Measurements from ENCODE around the gene CLIC4.

Gene CLIC4

GRCh38 chr1:24756395-24756794, 11.1 kb downstream of the CLIC4 start:
- TF ChIP-seq CTCF (IDR thresholded peaks at IDR 0.05; ENCODE audit: low read depth, low read length, missing control alignments) = no peak
- DNase-seq (ENCODE audit: low read depth) = no peak
- no peak overlapping the region for H3K4me3 ChIP-seq (ENCODE audit: low read depth, low read length)
- in situ Hi-C loops (cut with HindIII; ENCODE audit: low sequenced_read_pairs) = no loop called here

GRCh38 chr1:24759492-24759891, 14.2 kb downstream of the CLIC4 start:
- in situ Hi-C loops (cut with HindIII; ENCODE audit: low sequenced_read_pairs) = no loop called here
- no peak for TF ChIP-seq CTCF (IDR thresholded peaks at IDR 0.05; ENCODE audit: low read depth, low read length, missing control alignments)
- DNase-seq (ENCODE audit: low read depth) = no peak
- no peak overlapping the region for H3K4me3 ChIP-seq (ENCODE audit: low read depth, low read length)

- no peak for TF ChIP-seq CTCF (IDR thresholded peaks at IDR 0.05; ENCODE audit: low read depth, low read length, missing control alignments)
- no peak overlapping the region for H3K4me3 ChIP-seq (ENCODE audit: low read depth, low read length)
- DNase-seq (ENCODE audit: low read depth) = no peak
- in situ Hi-C loops (cut with HindIII; ENCODE audit: low sequenced_read_pairs) = no loop called here
Observed at GRCh38 chr1:24761582-24761981, 16.3 kb downstream of the CLIC4 start.

- no peak for DNase-seq (ENCODE audit: low read depth)
- H3K4me3 ChIP-seq (ENCODE audit: low read depth, low read length) = no peak overlapping the region
- in situ Hi-C loops (cut with HindIII; ENCODE audit: low sequenced_read_pairs) = no loop called here
- TF ChIP-seq CTCF (IDR thresholded peaks at IDR 0.05; ENCODE audit: low read depth, low read length, missing control alignments) = no peak
Observed at GRCh38 chr1:24762133-24762676, 17.0 kb downstream of the CLIC4 start.

GRCh38 chr1:24763671-24764070, 18.4 kb downstream of the CLIC4 start:
- no peak overlapping the region for H3K4me3 ChIP-seq (ENCODE audit: low read depth, low read length)
- DNase-seq (ENCODE audit: low read depth) = no peak
- TF ChIP-seq CTCF (IDR thresholded peaks at IDR 0.05; ENCODE audit: low read depth, low read length, missing control alignments) = no peak
- in situ Hi-C loops (cut with HindIII; ENCODE audit: low sequenced_read_pairs) = no loop called here

- no peak overlapping the region for H3K4me3 ChIP-seq (ENCODE audit: low read depth, low read length)
- DNase-seq (ENCODE audit: low read depth) = no peak
- no peak for TF ChIP-seq CTCF (IDR thresholded peaks at IDR 0.05; ENCODE audit: low read depth, low read length, missing control alignments)
- in situ Hi-C loops (cut with HindIII; ENCODE audit: low sequenced_read_pairs) = no loop called here
Observed at GRCh38 chr1:24764439-24764838, 19.2 kb downstream of the CLIC4 start.

Measured in astrocyte of the cerebellum (primary cell).